Gastrocnemius medialis (tissue), 4 donors: ENCODE results near the gene CCDC80. TPM values are rescaled to one million over a fixed set of nuclear protein-coding genes. Genes with fewer than 3 reads are reported as not detected.

Experiments used
- ATAC-seq, 2 donors: fragments of 150-250 bp; one replicate each; pipeline ENCODE4 v1.9.1; 2016
- DNase-seq, 2 donors: peaks; one replicate each; pipeline ENCODE4 v3.0.0-alpha.2; 2019
- H3K27ac ChIP-seq, 4 donors: fragments of 200-600 bp; sonication (generic); 1 replicate in 1 of 4; 2 replicates in 3 of 4; pipeline ENCODE4 v1.5.1; 2016 to 2018; ENCODE audit warnings: mild to moderate bottlenecking in 2 of 4, moderate library complexity in 1 of 4
- H3K27me3 ChIP-seq, 3 donors: fragments of 200-600 bp; sonication (generic) in 2 of 3; 1 replicate in 1 of 3; 2 replicates in 2 of 3; pipeline versions ENCODE4 v1.5.1 to v1.6.0; 2016 to 2019; ENCODE audit warnings: mild to moderate bottlenecking in 1 of 3, moderate library complexity in 1 of 3
- H3K36me3 ChIP-seq, 2 donors: fragments of 200-600 bp; sonication (generic) in 1 of 2; one replicate each; pipeline ENCODE4 v1.5.1; 2017 to 2018
- H3K4me1 ChIP-seq, 2 donors: fragments of 200-600 bp; sonication (generic) in 1 of 2; one replicate each; pipeline ENCODE4 v1.5.1; 2016 to 2017; ENCODE audit warnings: mild to moderate bottlenecking in 2 of 2
- H3K4me3 ChIP-seq, 4 donors: fragments of 200-600 bp; sonication (generic) in 3 of 4; 1 replicate in 1 of 4; 2 replicates in 3 of 4; pipeline ENCODE4 v1.5.1; 2016 to 2019; ENCODE audit warnings: mild to moderate bottlenecking in 2 of 4
- H3K9me3 ChIP-seq, 3 donors: fragments of 200-600 bp; sonication (generic) in 2 of 3; 1 replicate in 1 of 3; 2 replicates in 2 of 3; pipeline ENCODE4 v1.5.1; 2016 to 2019
- POLR2A ChIP-seq, 2 donors: fragments of 450-650 bp; IDR thresholded peaks; one replicate each; pipeline ENCODE4 v1.6.1; 2017; ENCODE audit warnings: antibody characterized with exemption in 2 of 2, mild to moderate bottlenecking in 2 of 2, moderate library complexity in 2 of 2
- in situ Hi-C, 4 donors: fragments of 200-750 bp; cut with MboI; loops; one replicate each; pipeline versions ENCODE4 v1.15.0 to v1.8.0; 2017; ENCODE audit warnings: low sequenced_read_pairs in 4 of 4
- intact Hi-C: fragments of 100-400 bp; cut with DNase I; formaldehyde crosslinking; loops from one replicate; pipeline ENCODE4 v1.15.1; 2023; ENCODE audit warnings: low total_unique reads
- total RNA-seq, 4 donors: library from RNA; depleted of rRNA; stranded (reverse); fragments of >200 nt; gene quantifications; one replicate each; pipeline versions ENCODE4 v1.1.0 to v1.2.3, GENCODE V29; 2016
- TF ChIP-seq, protein P1 (sequence below), 5 experiments: fragments of 450-650 bp in 3 of 5; fragments of 200-600 bp in 2 of 5; sonication (generic) in 2 of 5; IDR thresholded peaks in 4 of 5; conservative IDR thresholded peaks in 1 of 5; 1 replicate in 4 of 5; 2 replicates in 1 of 5; pipeline ENCODE4 v1.5.1; 2016 to 2019; ENCODE audit warnings: antibody characterized with exemption in 5 of 5, mild to moderate bottlenecking in 3 of 5, moderate library complexity in 3 of 5

Gene CCDC80
- total RNA-seq, 4 donors from 2014 or later = 0.63 to 13.5 (median 3.4) TPM

DNA sequence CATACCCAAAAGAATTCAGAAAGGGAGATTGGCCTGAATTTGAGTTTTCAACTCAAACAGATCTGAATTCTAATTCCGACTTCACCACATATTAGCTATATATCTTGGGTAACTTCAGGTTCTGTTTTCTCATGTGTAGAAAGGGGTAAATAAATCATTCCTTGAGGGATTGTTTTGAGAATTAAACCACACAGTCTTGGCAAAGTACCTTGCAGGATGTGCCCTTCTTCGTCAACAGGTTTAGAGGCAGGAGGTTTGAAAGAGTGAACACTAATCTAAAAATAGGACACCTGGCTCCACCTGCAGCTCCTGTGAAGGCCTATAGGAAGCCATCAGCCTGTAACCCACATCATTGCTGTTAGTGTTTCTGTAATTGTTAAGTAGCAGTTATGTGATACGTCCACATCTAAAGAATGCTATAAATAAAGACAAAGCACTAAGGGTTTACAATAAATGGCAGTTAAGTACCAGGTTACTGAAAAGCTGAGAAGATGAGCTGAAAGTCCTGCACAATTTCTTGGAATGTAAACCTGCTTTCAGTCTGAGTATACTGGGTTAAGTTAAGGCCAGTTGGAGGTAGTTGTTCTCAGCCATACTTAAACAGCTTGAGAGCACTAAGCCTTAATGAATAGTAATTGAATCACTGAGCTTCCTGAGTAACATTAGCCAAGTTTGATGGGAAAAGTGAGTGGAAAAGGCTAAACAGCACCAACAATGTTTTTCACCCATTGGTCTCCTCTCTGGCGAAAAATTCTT is 6.0 kb downstream of the CCDC80 start:
- no peak for TF ChIP-seq POLR2A (IDR thresholded peaks at IDR 0.05)
- TF ChIP-seq, protein P1, sequence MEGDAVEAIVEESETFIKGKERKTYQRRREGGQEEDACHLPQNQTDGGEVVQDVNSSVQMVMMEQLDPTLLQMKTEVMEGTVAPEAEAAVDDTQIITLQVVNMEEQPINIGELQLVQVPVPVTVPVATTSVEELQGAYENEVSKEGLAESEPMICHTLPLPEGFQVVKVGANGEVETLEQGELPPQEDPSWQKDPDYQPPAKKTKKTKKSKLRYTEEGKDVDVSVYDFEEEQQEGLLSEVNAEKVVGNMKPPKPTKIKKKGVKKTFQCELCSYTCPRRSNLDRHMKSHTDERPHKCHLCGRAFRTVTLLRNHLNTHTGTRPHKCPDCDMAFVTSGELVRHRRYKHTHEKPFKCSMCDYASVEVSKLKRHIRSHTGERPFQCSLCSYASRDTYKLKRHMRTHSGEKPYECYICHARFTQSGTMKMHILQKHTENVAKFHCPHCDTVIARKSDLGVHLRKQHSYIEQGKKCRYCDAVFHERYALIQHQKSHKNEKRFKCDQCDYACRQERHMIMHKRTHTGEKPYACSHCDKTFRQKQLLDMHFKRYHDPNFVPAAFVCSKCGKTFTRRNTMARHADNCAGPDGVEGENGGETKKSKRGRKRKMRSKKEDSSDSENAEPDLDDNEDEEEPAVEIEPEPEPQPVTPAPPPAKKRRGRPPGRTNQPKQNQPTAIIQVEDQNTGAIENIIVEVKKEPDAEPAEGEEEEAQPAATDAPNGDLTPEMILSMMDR (IDR thresholded peaks at IDR 0.05 in 4 of 5, conservative IDR thresholded peaks at IDR 0.05 in 1 of 5) = no peak
- intact Hi-C loops (no loop called here), in situ Hi-C loops (no loop called here)
- Histone ChIP-seq H3K36me3 (no peaks in the 10 kb centered on the region), H3K4me3 (no peak overlapping the region), H3K27me3 (no peaks in the 10 kb centered on the region), H3K9me3 (no peaks in the 10 kb centered on the region), H3K4me1 (peaks cover 0 to 3% of the 10 kb centered on the region in 2 donors), H3K27ac (peak overlapping the region in 3 of 4 donors; percentile 9 to 48 (median 21))
- ATAC-seq (no peak), DNase-seq (no peak)

DNA sequence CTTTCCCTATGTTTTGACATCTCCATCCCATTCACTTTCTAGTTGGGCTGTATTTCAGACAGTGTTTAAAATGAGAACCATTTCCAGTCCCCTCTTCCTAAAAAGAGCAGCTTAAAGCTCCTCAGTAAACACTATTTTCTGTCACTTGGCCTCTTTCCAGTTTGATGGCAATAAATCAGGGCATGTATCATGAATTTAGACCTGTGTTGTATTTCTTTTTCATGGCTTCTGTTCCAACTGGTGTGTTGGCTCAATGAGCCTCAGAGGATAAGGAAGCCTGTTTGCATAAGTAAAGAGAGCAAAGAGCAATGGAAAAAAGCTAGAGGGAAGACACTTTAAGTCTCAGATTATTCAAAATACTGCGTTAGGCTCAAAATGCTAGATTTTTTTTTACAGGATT is 7.2 kb downstream of the CCDC80 start:
- H3K27me3 ChIP-seq = no peaks in the 10 kb centered on the region
- no peaks in the 10 kb centered on the region for H3K9me3 ChIP-seq
- no peak for TF ChIP-seq POLR2A (IDR thresholded peaks at IDR 0.05)
- TF ChIP-seq, protein P1 (IDR thresholded peaks at IDR 0.05 in 4 of 5, conservative IDR thresholded peaks at IDR 0.05 in 1 of 5) = no peak
- DNase-seq (no peak), ATAC-seq (no peak)
- in situ Hi-C loops (no loop called here), intact Hi-C loops (no loop called here)
- peaks cover 0 to 4% of the 10 kb centered on the region in 2 donors for H3K4me1 ChIP-seq
- no peak overlapping the region for H3K27ac ChIP-seq
- no peak overlapping the region for H3K4me3 ChIP-seq
- H3K36me3 ChIP-seq = no peaks in the 10 kb centered on the region

DNA sequence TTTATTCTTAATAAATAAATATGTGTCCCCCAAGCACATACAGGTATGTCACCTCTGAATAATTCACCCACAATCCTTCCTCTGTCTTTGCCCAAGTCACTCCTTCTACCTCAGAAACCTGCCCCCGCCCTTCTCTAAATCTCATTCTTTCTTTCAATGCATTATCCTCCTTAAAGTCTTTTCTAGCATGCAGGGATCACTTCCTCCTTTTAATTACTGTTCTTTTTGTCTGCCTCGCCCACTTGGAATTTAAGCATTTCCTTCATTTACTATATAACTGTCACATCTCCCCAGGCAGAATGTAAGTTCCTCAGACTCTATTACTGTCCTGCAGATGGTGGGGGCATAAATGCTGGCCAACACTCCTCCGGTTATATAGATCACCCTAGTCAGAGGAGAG is 7.8 kb downstream of the CCDC80 start:
- DNase-seq (no peak), ATAC-seq (no peak)
- H3K27me3 ChIP-seq = no peaks in the 10 kb centered on the region
- TF ChIP-seq, protein P1 (IDR thresholded peaks at IDR 0.05 in 4 of 5, conservative IDR thresholded peaks at IDR 0.05 in 1 of 5) = no peak
- TF ChIP-seq POLR2A (IDR thresholded peaks at IDR 0.05) = no peak
- no peaks in the 10 kb centered on the region for H3K9me3 ChIP-seq
- in situ Hi-C loops = no loop called here
- H3K4me1 ChIP-seq = peaks cover 0 to 6% of the 10 kb centered on the region in 2 donors
- intact Hi-C loops = no loop called here
- H3K27ac ChIP-seq = no peak overlapping the region
- no peaks in the 10 kb centered on the region for H3K36me3 ChIP-seq
- no peak overlapping the region for H3K4me3 ChIP-seq

DNA sequence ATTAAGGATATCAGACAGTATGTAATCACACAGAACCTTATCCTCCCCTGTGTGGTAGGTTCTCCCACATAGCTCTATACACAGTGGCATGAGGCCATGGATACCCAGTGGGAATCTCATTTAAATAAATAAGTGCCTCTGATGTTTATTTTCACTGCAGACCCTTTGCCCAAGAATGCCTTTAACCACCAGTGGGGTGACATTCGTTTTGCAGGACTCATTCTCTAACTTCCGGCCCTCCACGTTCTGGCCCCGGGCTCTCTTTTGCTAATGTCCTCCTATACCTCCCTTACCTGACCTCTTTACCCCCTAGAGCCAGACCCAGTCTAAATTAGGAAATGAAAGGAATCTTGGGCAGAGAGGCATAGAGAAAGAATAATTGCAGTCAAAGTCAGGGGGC is 8.3 kb downstream of the CCDC80 start:
- H3K4me3 ChIP-seq = no peak overlapping the region
- no peaks in the 10 kb centered on the region for H3K9me3 ChIP-seq
- DNase-seq (no peak), ATAC-seq (no peak)
- H3K27me3 ChIP-seq = no peaks in the 10 kb centered on the region
- intact Hi-C loops (no loop called here), in situ Hi-C loops (no loop called here)
- H3K36me3 ChIP-seq = no peaks in the 10 kb centered on the region
- H3K4me1 ChIP-seq = peaks cover 4 to 6% of the 10 kb centered on the region in 2 donors
- no peak overlapping the region for H3K27ac ChIP-seq
- no peak for TF ChIP-seq POLR2A (IDR thresholded peaks at IDR 0.05)
- TF ChIP-seq, protein P1 (IDR thresholded peaks at IDR 0.05 in 4 of 5, conservative IDR thresholded peaks at IDR 0.05 in 1 of 5) = no peak
